Psoas muscle (tissue), 8 donors: ENCODE data around the gene IAH1. TPM values are rescaled to one million over a fixed set of nuclear protein-coding genes. Genes with fewer than 3 reads are reported as not detected.
"Not testable (repeated sequence)": the region's sequence is repeated elsewhere in the genome, so short reads cannot be mapped to it uniquely, and the experiment has no call there.

ENCODE experiments used
- ATAC-seq, 4 donors: fragments of 200-7000 bp; cut with Tn5 transposase; one replicate each; pipeline ENCODE4 v1.9.1; 2020; ENCODE audit warnings: moderate library complexity in 3 of 4, mild to moderate bottlenecking in 2 of 4
- DNase-seq, 2 donors: peaks; one replicate each; pipeline ENCODE4 v3.0.0-alpha.2; 2020
- H3K27ac ChIP-seq: fragments of 200-600 bp; one replicate; pipeline ENCODE4 v1.8.0; 2022
- H3K27me3 ChIP-seq, 3 donors: fragments of 200-600 bp in 1 of 3; one replicate each; pipeline versions ENCODE4 v1.6.1 to v1.8.0; 2013 to 2022; ENCODE audit warnings: low read length in 2 of 3, mild to moderate bottlenecking in 2 of 3, moderate library complexity in 1 of 3; ENCODE audit not compliant: insufficient read depth in 3 of 3
- H3K36me3 ChIP-seq, 2 donors: fragments of 200-600 bp in 1 of 2; one replicate each; pipeline versions ENCODE4 v1.6.1 to v1.8.0; 2013 to 2022; ENCODE audit warnings: low read depth in 1 of 2, mild to moderate bottlenecking in 1 of 2, moderate library complexity in 1 of 2; ENCODE audit not compliant: insufficient read depth in 1 of 2
- H3K4me1 ChIP-seq: fragments of 200-600 bp; one replicate; pipeline ENCODE4 v1.8.0; 2022
- H3K4me3 ChIP-seq: fragments of 200-600 bp; one replicate; pipeline ENCODE4 v1.8.0; 2022; ENCODE audit warnings: mild to moderate bottlenecking
- H3K9me3 ChIP-seq: fragments of 200-600 bp; one replicate; pipeline ENCODE4 v1.8.0; 2022
- CTCF ChIP-seq: fragments of 200-600 bp; IDR thresholded peaks from one replicate; pipeline ENCODE4 v1.8.0; 2022; ENCODE audit warnings: antibody characterized with exemption
- WGBS, 3 donors: extraction: QIAGEN DNeasy Blood & Tissue Kit; methylation state at CpG; one replicate each; pipeline versions ENCODE4 v1.1.6 to v1.1.7; 2013; 5-methylcytosine and 5-hydroxymethylcytosine counted together
- intact Hi-C, 2 donors: fragments of 100-400 bp; cut with DNase I; formaldehyde crosslinking; loops; one replicate each; pipeline versions ENCODE4 v1.11.0 to v1.14.2; 2022
- polyA plus RNA-seq, 3 donors: library from polyadenylated mRNA; stranded (reverse); fragments of 200-250 nt; gene quantifications; one replicate each; pipeline ENCODE4 v1.2.3, GENCODE V29; 2013
- total RNA-seq, 4 donors: library from RNA; stranded (reverse); fragmentation: NEBNext Ultra II Directional in 2 of 4; extraction: Animal tissue kit (Norgen Biotek cat#: 25700) in 2 of 4; gene quantifications; one replicate each; pipeline versions ENCODE4 v1.2.1 to v1.2.4, GENCODE V29; 2021 to 2023
- donor health status: healthy with polysubstance abuse.
- donor health status: DM: no; HTN: no; CAD: no; lungs with moderate emphysema.
- donor health status: Bipolar disorder and iron deficiency.
- donor health status: healthy.
- donor health status: DM: yes; HTN: yes; CAD: no.
- donor health status: DM: no; HTN: no; CAD: no.
- donor health status: DM: no; HTN: no; CAD: no.
- donor health status: DM: yes; HTN: yes; CAD: no.

The IAH1 gene
- total and polyA plus RNA-seq, 7 donors, result 30.1 to 63.0 (median 49.9) TPM

- Histone ChIP-seq H3K27ac (no peak overlapping the region), H3K9me3 (no peaks in the 10 kb centered on the region), H3K4me1 (peaks cover 5% of the 10 kb centered on the region), H3K36me3 (peaks cover 27 to 100% of the 10 kb centered on the region in 2 donors), H3K4me3 (no peak overlapping the region), H3K27me3 (no peaks in the 10 kb centered on the region)
- no peak for DNase-seq
- TF ChIP-seq CTCF, result no peak
- 86 to 93% (median 91%) methylated on average over 1 of the region's 1 CpG for WGBS, 3 donors
- ATAC-seq, result no peak
- intact Hi-C loops, result loop anchor here in 1 of 2 donors (5.0 kb wide), 1 partner anchor 33 kb away; no protein-coding TSS in a partner anchor
Observed at GRCh38 chr2:9494081-9494480, 19.7 kb downstream of the IAH1 start.

- no peak for TF ChIP-seq CTCF
- peak in 1 of 4 donors; percentile 17 for ATAC-seq
- no peak overlapping the region for H3K4me3 ChIP-seq
- intact Hi-C loops, result no loop called here
- H3K4me1 ChIP-seq, result peaks cover 5% of the 10 kb centered on the region
- WGBS, 3 donors, result 81 to 89% (median 86%) methylated on average over 4 of the region's 4 CpGs
- no peak for DNase-seq
- no peaks in the 10 kb centered on the region for H3K27me3 ChIP-seq
- no peaks in the 10 kb centered on the region for H3K9me3 ChIP-seq
- peaks cover 13 to 96% of the 10 kb centered on the region in 2 donors for H3K36me3 ChIP-seq
- H3K27ac ChIP-seq, result no peak overlapping the region
Observed at GRCh38 chr2:9497017-9497416, 22.7 kb downstream of the IAH1 start.

- DNase-seq (no peak), ATAC-seq (no peak)
- no peak for TF ChIP-seq CTCF
- WGBS, 3 donors, result 20 to 50% (median 46%) methylated on average over 1 of the region's 1 CpG
- no peaks in the 10 kb centered on the region for H3K9me3 ChIP-seq
- no peaks in the 10 kb centered on the region for H3K27me3 ChIP-seq
- intact Hi-C loops, result no loop called here
- H3K27ac ChIP-seq, result no peak overlapping the region
- H3K4me1 ChIP-seq, result peaks cover 5% of the 10 kb centered on the region
- peaks cover 8 to 92% of the 10 kb centered on the region in 2 donors for H3K36me3 ChIP-seq
- no peak overlapping the region for H3K4me3 ChIP-seq
Observed at GRCh38 chr2:9498210-9498609, 23.9 kb downstream of the IAH1 start.

- Histone ChIP-seq H3K4me3 (no peak overlapping the region), H3K27me3 (no peaks in the 10 kb centered on the region), H3K9me3 (no peaks in the 10 kb centered on the region), H3K27ac (peak overlapping the region; percentile 23), H3K4me1 (peaks cover 4% of the 10 kb centered on the region), H3K36me3 (peaks cover 1 to 81% of the 10 kb centered on the region in 2 donors)
- ATAC-seq (peak in 3 of 4 donors; percentile 59 to 73 (median 69)), DNase-seq (no peak)
- WGBS, 3 donors, result 21 to 39% (median 21%) methylated on average over 1 of the region's 1 CpG
- intact Hi-C loops, result no loop called here
- TF ChIP-seq CTCF, result no peak
Observed at GRCh38 chr2:9508931-9509330, 34.6 kb downstream of the IAH1 start.

- peaks cover 0 to 84% of the 10 kb centered on the region in 2 donors for H3K36me3 ChIP-seq
- not testable (repeated sequence) for H3K9me3 ChIP-seq, ATAC-seq
Observed at GRCh38 chr2:9513946-9514345, 39.6 kb downstream of the IAH1 start.

More at GRCh38 chr2:9513946-9514345, 39.6 kb downstream of the IAH1 start:
- H3K4me1 ChIP-seq, DNase-seq, intact Hi-C loops, H3K27ac ChIP-seq, H3K4me3 ChIP-seq, H3K27me3 ChIP-seq: not testable (repeated sequence)
- 100% methylated on average over 3 of the region's 3 CpGs for WGBS, 3 donors
